HEK293T (cell line): ENCODE data around the gene PLAC8L1.

ENCODE experiments used
- CTCF ChIA-PET: fragments of 350-600 bp; formaldehyde crosslinking; extraction: SDS; loops from one replicate; lab custom pipeline; 2021; ENCODE audit warnings: antibody characterized with exemption, inconsistent platforms; lab: Yijun Ruan, JAX
- POLR2A ChIA-PET: fragments of 350-600 bp; formaldehyde crosslinking; extraction: SDS; loops from one replicate; lab custom pipeline; 2020; ENCODE audit warnings: antibody characterized with exemption, inconsistent platforms; lab: Yijun Ruan, JAX
- DNase-seq: peaks from one replicate; pipeline ENCODE4 v3.0.0; 2012; ENCODE audit warnings: mixed read lengths; ENCODE audit errors: extremely low spot score
- ARNT ChIP-seq: fragments of 450-650 bp; IDR thresholded peaks from 2 replicates; pipeline ENCODE4 v1.6.1; 2017; ENCODE audit warnings: mild to moderate bottlenecking
- BHLHE40 ChIP-seq: fragments of 450-650 bp; IDR thresholded peaks from 2 replicates; pipeline ENCODE4 v1.6.1; 2016; ENCODE audit warnings: mild to moderate bottlenecking, moderate library complexity, borderline replicate concordance
- CTBP1 ChIP-seq: fragments of 450-650 bp; IDR thresholded peaks from 2 replicates; pipeline ENCODE4 v1.6.1; 2016; ENCODE audit warnings: borderline replicate concordance
- ELF4 ChIP-seq: fragments of 450-650 bp; IDR thresholded peaks from 2 replicates; pipeline ENCODE4 v1.6.1; 2017; ENCODE audit warnings: antibody characterized with exemption
- FOXA1 ChIP-seq: fragments of 450-650 bp; IDR thresholded peaks from 2 replicates; pipeline ENCODE4 v1.6.1; 2016; ENCODE audit warnings: mild to moderate bottlenecking
- FOXK2 ChIP-seq: fragments of 450-650 bp; IDR thresholded peaks from 2 replicates; pipeline ENCODE4 v1.6.1; 2016; ENCODE audit warnings: mild to moderate bottlenecking
- FOXM1 ChIP-seq: fragments of 450-650 bp; IDR thresholded peaks from 2 replicates; pipeline ENCODE4 v1.6.1; 2017; ENCODE audit warnings: mild to moderate bottlenecking, borderline replicate concordance
- HDGF ChIP-seq: fragments of 450-650 bp; IDR thresholded peaks from 2 replicates; pipeline ENCODE4 v1.6.1; 2017; ENCODE audit warnings: antibody characterized with exemption, borderline replicate concordance
- L3MBTL2 ChIP-seq: fragments of 450-650 bp; conservative IDR thresholded peaks from 2 replicates; pipeline ENCODE4 v1.6.1; 2016; ENCODE audit warnings: mild to moderate bottlenecking
- LEF1 ChIP-seq: fragments of 450-650 bp; IDR thresholded peaks from 2 replicates; pipeline ENCODE4 v1.6.1; 2017; ENCODE audit warnings: mild to moderate bottlenecking, borderline replicate concordance
- NFRKB ChIP-seq: fragments of 450-650 bp; IDR thresholded peaks from 2 replicates; pipeline ENCODE4 v1.6.1; 2016; ENCODE audit warnings: mild to moderate bottlenecking, moderate library complexity
- SP1 ChIP-seq: fragments of 450-650 bp; IDR thresholded peaks from 2 replicates; pipeline ENCODE4 v1.6.1; 2017
- SUZ12 ChIP-seq: fragments of 450-650 bp; IDR thresholded peaks from 2 replicates; pipeline ENCODE4 v1.6.1; 2016; ENCODE audit warnings: mild to moderate bottlenecking
- TARDBP ChIP-seq: fragments of 450-650 bp; IDR thresholded peaks from 2 replicates; pipeline ENCODE4 v1.6.1; 2016
- ZNF384 ChIP-seq: fragments of 450-650 bp; IDR thresholded peaks from 2 replicates; pipeline ENCODE4 v1.6.1; 2016
- TF ChIP-seq, protein P1 (sequence below): fragments of 450-650 bp; IDR thresholded peaks from 2 replicates; pipeline ENCODE4 v1.6.1; 2016

The PLAC8L1 gene

DNA sequence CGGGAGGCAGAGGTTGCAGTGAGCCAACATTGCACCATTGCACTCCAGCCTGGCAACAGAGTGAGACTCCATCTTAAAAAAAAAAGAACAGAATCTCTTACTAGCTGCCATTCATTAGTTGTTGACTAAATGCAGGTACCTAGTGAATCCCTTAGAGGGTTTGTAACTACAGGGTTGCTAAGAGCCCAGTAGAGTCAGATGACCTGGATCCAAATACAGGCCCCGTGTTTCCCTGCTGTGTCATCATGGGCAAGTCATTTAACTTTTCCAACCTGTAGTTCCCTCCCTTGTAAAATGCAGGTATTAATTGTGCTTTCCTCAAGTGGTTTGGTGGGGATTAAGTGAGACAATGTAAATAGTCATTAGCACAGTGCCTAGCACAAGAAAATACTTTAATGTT is 32.8 kb downstream of the PLAC8L1 start:
- DNase-seq = no peak

DNA sequence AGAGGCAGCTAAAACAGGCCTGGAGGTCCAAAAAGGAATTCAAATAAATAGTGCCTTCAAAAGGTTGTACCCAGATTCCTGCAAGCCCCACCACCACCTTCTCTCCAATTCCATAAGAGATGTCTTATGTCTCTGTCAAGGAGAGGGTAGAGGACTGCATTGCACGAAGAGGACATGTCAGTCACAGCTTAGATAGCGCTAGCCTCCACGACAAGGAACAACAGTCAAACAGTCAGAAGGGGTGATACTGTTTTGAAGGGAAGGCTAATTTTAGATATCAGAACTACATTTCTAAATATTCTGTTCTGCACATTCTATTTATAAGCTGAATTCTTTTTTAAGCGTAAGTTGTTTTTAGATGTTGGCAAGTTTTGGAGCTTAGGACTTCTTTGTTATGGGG is 34.2 kb downstream of the PLAC8L1 start:
- POLR2A ChIA-PET = interaction anchor here (0.6 kb wide), 1 partner anchor 288 kb away, joined by 3 read pairs; no protein-coding TSS in a partner anchor
- CTCF ChIA-PET = no interaction called here
- DNase-seq = no peak
- no peak for TF ChIP-seq LEF1
- TF ChIP-seq TARDBP = no peak
- no peak for TF ChIP-seq SUZ12
- no peak for TF ChIP-seq HDGF
- no peak for TF ChIP-seq BHLHE40
- no peak for TF ChIP-seq FOXA1
- TF ChIP-seq CTBP1 = no peak
- TF ChIP-seq ZNF384 = no peak
- no peak for TF ChIP-seq ARNT
- TF ChIP-seq FOXK2 = no peak
- no peak for TF ChIP-seq L3MBTL2
- no peak for TF ChIP-seq ELF4
- no peak for TF ChIP-seq SP1
- TF ChIP-seq FOXM1 = no peak
- TF ChIP-seq, protein P1, sequence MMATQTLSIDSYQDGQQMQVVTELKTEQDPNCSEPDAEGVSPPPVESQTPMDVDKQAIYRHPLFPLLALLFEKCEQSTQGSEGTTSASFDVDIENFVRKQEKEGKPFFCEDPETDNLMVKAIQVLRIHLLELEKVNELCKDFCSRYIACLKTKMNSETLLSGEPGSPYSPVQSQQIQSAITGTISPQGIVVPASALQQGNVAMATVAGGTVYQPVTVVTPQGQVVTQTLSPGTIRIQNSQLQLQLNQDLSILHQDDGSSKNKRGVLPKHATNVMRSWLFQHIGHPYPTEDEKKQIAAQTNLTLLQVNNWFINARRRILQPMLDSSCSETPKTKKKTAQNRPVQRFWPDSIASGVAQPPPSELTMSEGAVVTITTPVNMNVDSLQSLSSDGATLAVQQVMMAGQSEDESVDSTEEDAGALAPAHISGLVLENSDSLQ = no peak
- no peak for TF ChIP-seq NFRKB

More for the DNA sequence above, 32.8 kb downstream of the PLAC8L1 start:
- TF ChIP-seq, protein P1 = no peak
- no peak for TF ChIP-seq CTBP1
- TF ChIP-seq NFRKB = no peak
- no peak for TF ChIP-seq SP1
- no peak for TF ChIP-seq ARNT
- no peak for TF ChIP-seq ELF4
- TF ChIP-seq HDGF = no peak
- no peak for TF ChIP-seq BHLHE40
- no peak for TF ChIP-seq ZNF384
- ChIA-PET POLR2A (no interaction called here), CTCF (no interaction called here)

DNA sequence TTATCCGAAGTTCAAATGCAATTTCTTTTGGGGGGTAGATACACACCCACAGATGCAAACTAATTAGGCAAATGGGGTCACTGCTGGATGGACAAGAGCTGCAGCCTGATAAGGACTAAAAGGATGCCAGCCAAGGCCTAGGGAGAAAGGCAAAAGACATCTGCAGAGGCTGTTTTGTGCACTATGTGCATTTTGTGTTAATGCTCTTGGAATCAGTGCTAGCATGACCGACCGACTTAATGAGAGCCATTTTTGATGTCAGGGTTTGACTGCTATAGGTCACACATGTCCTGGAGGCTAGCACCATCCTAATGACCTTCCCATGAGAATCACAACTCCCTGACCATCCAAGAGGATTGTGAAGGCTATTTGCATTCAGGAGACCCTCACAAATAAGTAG is 34.6 kb downstream of the PLAC8L1 start:
- TF ChIP-seq SUZ12 (no peak), FOXA1 (no peak), NFRKB (no peak), ELF4 (no peak), L3MBTL2 (no peak), ZNF384 (no peak), FOXK2 (no peak), FOXM1 (no peak), BHLHE40 (no peak), TARDBP (no peak), ARNT (no peak), LEF1 (no peak), SP1 (no peak)
- TF ChIP-seq, protein P1 = no peak
- CTCF ChIA-PET = no interaction called here
- DNase-seq = no peak
- POLR2A ChIA-PET = interaction anchor here (0.6 kb wide), 1 partner anchor 288 kb away, joined by 3 read pairs; no protein-coding TSS in a partner anchor

DNA sequence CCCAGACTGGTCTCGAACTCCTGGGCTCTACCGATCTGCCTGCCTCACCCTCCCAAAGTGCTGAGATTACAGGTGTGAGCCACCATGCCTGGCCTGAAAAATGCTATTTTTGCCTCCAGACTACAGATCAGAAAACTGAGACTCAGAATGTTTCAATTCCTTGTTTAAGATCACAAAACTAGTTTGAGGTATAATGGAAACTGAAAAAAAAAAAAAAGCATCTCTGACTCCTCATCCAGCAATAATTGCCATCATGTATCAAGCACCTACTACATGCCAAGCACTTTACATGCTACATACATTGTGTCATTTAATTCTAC is 35.6 kb downstream of the PLAC8L1 start:
- CTCF ChIA-PET = no interaction called here
- TF ChIP-seq HDGF (no peak), TARDBP (no peak), LEF1 (no peak), ARNT (no peak), CTBP1 (no peak), FOXA1 (no peak), SUZ12 (no peak), ZNF384 (no peak), FOXK2 (no peak), ELF4 (no peak), NFRKB (no peak), BHLHE40 (no peak), SP1 (no peak)
- TF ChIP-seq, protein P1 = no peak
- POLR2A ChIA-PET = no interaction called here
- no peak for DNase-seq

DNA sequence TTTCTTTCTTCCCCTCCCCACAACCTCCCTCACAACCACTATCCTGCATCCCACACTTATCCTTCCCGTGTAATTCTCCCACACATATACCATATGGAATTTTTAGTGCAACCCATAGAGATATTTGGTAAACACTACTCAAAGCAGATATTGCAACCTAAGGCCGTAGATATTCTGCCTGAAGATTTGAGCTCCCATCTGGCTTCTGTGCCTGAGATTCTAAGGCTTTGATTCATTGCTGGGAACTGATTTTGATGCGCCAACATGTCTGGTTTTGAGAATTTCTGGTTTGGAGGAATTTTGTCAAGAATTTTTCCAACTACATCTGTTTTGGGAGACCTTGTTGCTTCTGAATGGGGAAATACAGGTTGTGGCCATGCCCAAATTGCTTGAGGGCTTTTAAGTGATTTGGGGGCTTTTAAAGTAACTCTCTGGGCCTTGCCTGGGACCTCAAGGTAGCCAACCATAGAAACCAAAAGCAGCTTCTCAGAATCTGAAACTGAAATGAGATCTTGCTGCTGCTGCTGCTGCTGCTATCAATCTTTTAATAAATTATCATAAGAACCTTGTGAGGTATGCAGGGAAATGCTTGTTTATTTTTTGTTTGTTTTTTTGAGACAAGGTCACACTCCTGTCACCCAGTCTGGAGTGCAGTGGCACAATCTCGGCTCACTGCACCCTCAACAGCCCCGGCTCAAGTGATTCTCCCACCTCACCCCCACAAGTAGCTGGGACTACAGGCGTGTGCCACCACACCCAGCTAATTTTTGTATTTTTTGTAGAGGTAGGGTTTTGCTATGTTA is 36.2 kb downstream of the PLAC8L1 start:
- TF ChIP-seq L3MBTL2 (no peak), HDGF (no peak), NFRKB (no peak), BHLHE40 (no peak), SUZ12 (no peak), TARDBP (no peak), ELF4 (no peak), CTBP1 (no peak), LEF1 (no peak), FOXA1 (no peak), SP1 (no peak), FOXM1 (no peak)
- TF ChIP-seq, protein P1 = no peak
- ChIA-PET CTCF (no interaction called here), POLR2A (no interaction called here)
- DNase-seq = no peak
